ENCODE data around the gene PTPRZ1.

DNA sequence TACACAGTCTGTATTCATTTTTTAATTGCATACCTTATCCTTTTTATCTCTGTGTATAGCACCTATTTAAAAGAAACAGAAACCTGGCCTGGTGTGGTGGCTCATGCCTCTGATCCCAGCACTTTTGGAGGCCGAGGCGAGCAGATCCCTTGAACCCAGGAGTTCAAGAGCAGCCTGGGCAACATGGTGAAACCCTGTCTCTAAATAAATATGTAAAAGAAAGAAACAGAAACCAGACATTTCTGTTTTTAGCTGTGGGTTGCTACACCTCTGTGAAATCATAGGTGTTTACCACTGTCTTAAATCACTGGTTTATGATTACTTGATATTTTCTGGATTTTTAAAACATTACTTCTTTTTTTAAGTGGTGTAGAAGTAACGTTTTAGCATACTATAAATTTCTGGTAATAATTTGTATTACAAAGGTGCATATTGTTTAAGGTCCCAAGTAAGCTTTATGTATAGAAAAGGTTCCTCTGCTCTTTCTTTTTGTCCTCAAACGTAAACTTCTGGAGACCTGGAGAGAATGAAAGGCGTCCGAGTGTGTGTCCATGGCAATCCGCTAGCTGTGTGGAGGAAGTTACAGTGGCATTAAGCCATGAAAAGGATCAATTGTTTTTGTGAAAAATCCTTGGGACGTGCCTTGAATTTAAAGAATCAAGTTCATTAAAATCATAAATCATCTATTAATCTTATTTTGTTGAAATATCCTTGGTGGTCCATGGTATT, 41.1 kb downstream of the PTPRZ1 start:
- TF ChIP-seq POLR2AphosphoS5 (IDR thresholded peaks at IDR 0.05; ENCODE audit: low read depth, low read length) (no peak), REST (IDR thresholded peaks at IDR 0.05; ENCODE audit: insufficient read depth in 1 of 2, low read depth in 2 of 2, low read length in 2 of 2) (no peak), SIN3A (IDR thresholded peaks at IDR 0.05; ENCODE audit: borderline replicate concordance, insufficient read depth, low read length) (no peak)
